Subcutaneous adipose tissue (tissue), 4 donors: ENCODE data around the gene ILRUN. TPM values are rescaled to one million over a fixed set of nuclear protein-coding genes. Genes with fewer than 3 reads are reported as not detected.

Experiments used
- CTCF ChIP-seq: fragments of 450-650 bp; IDR thresholded peaks from one replicate; pipeline ENCODE4 v1.5.1; 2016; ENCODE audit warnings: low read depth, mild to moderate bottlenecking, control low read depth, antibody characterized with exemption, moderate library complexity
- total RNA-seq, 4 donors: library from RNA; depleted of rRNA; stranded (reverse); fragments of >200 nt; gene quantifications; one replicate each; pipeline ENCODE4 v1.1.0, GENCODE V29; 2016

The ILRUN gene
- total RNA-seq, 4 donors from 2014 or later: 78.6 to 135 (median 88.9) TPM

GRCh38 chr6:34692280-34692679, 4.3 kb downstream of the ILRUN start:
- TF ChIP-seq CTCF: no peak

GRCh38 chr6:34689742-34690141, 6.8 kb downstream of the ILRUN start:
- TF ChIP-seq CTCF: no peak

GRCh38 chr6:34688956-34689355, 7.6 kb downstream of the ILRUN start:
- no peak for TF ChIP-seq CTCF

- no peak for TF ChIP-seq CTCF
Measured at GRCh38 chr6:34684919-34685318, 11.6 kb downstream of the ILRUN start.

GRCh38 chr6:34684364-34684763, 12.2 kb downstream of the ILRUN start:
- TF ChIP-seq CTCF: no peak

GRCh38 chr6:34680802-34681515, 15.6 kb downstream of the ILRUN start:
- TF ChIP-seq CTCF: no peak

GRCh38 chr6:34679552-34680253, 16.9 kb downstream of the ILRUN start:
- no peak for TF ChIP-seq CTCF
